Right lobe of liver (tissue), 4 donors: ENCODE data around the gene SYNE1.

Experiments used
- CTCF ChIP-seq, 4 donors: fragments of 200-600 bp in 3 of 4; fragments of 450-650 bp in 1 of 4; IDR thresholded peaks; one replicate each; pipeline versions ENCODE4 v1.5.1 to v1.8.0; 2016 to 2022; ENCODE audit warnings: antibody characterized with exemption in 4 of 4, mild to moderate bottlenecking in 2 of 4
- POLR2A ChIP-seq: fragments of 450-650 bp; IDR thresholded peaks from one replicate; pipeline ENCODE4 v1.6.1; 2017; ENCODE audit warnings: antibody characterized with exemption, mild to moderate bottlenecking
- donor health status: DM: no; HTN: no; CAD: no.
- donor health status: DM: no; HTN: no; CAD: no.
- donor health status: DM: no; HTN: yes; CAD: no.

- TF ChIP-seq POLR2A, result no peak
- TF ChIP-seq CTCF (IDR thresholded peaks at IDR 0.05), result no peak
Observed at GRCh38 chr6:152236370-152237097, 400.6 kb downstream of the SYNE1 start.
